CD14-positive monocyte (primary cell): ENCODE results near the gene RNF151. TPM values are rescaled to one million over a fixed set of nuclear protein-coding genes. Genes with fewer than 3 reads are reported as not detected.
A peak's percentile ranks its signal among the peaks of the same experiment; 100 is the strongest.

Source experiments
- DNase-seq, 3 donors: peaks; one replicate each; pipeline ENCODE4 v3.0.0-alpha.2; 2011 to 2022
- H2AFZ ChIP-seq: 2 replicates; pipeline ENCODE4 v1.6.0; 2012; ENCODE audit warnings: mild to moderate bottlenecking, low read depth, low read length, inconsistent platforms; ENCODE audit not compliant: insufficient read depth, poor library complexity, severe bottlenecking
- H3K27ac ChIP-seq, 2 donors: 1 replicate in 1 of 2; 2 replicates in 1 of 2; pipeline ENCODE4 v1.5.1; 2012 to 2013; ENCODE audit warnings: low read length in 2 of 2, control low read depth in 1 of 2, inconsistent platforms in 1 of 2, low read depth in 1 of 2, mild to moderate bottlenecking in 1 of 2
- H3K27me3 ChIP-seq, 2 donors: one replicate each; pipeline versions ENCODE4 v1.6.0 to v1.6.1; 2011 to 2013; ENCODE audit warnings: low read length in 2 of 2; ENCODE audit not compliant: control insufficient read depth in 2 of 2, insufficient read depth in 2 of 2
- H3K36me3 ChIP-seq, 2 donors: replicated peaks in 1 of 2; 1 replicate in 1 of 2; 2 replicates in 1 of 2; pipeline versions ENCODE4 v1.5.1 to v1.6.1; 2012 to 2013; ENCODE audit warnings: low read length in 2 of 2, control low read depth in 1 of 2, inconsistent platforms in 1 of 2, mild to moderate bottlenecking in 1 of 2; ENCODE audit not compliant: insufficient read depth in 2 of 2, control insufficient read depth in 1 of 2
- H3K4me1 ChIP-seq, 2 donors: 1 replicate in 1 of 2; 2 replicates in 1 of 2; pipeline versions ENCODE4 v1.5.1 to v1.6.1; 2012 to 2013; ENCODE audit warnings: low read length in 2 of 2, control low read depth in 1 of 2, inconsistent platforms in 1 of 2, mild to moderate bottlenecking in 1 of 2, moderate library complexity in 1 of 2; ENCODE audit not compliant: insufficient read depth in 2 of 2, control insufficient read depth in 1 of 2
- H3K4me2 ChIP-seq: replicated peaks from 2 replicates; pipeline ENCODE3; 2012; ENCODE audit warnings: low read length, moderate library complexity, mild to moderate bottlenecking; ENCODE audit not compliant: poor library complexity, severe bottlenecking; ENCODE audit errors: extremely low read depth
- H3K4me3 ChIP-seq, 3 experiments: fragments of 200-600 bp in 1 of 3; sonication (generic) in 1 of 3; replicated peaks in 1 of 3; 1 replicate in 2 of 3; 2 replicates in 1 of 3; pipeline ENCODE4 v1.5.1; 2011 to 2013; ENCODE audit warnings: low read length in 3 of 3, mild to moderate bottlenecking in 3 of 3, control low read depth in 2 of 3, low read depth in 2 of 3, inconsistent platforms in 1 of 3, moderate library complexity in 1 of 3
- H3K79me2 ChIP-seq: 2 replicates; pipeline ENCODE4 v1.6.0; 2012; ENCODE audit warnings: mild to moderate bottlenecking, control low read depth, inconsistent platforms, low read length, moderate library complexity; ENCODE audit not compliant: insufficient read depth
- H3K9ac ChIP-seq: 2 replicates; pipeline ENCODE4 v1.6.0; 2017; ENCODE audit warnings: low read length, mild to moderate bottlenecking; ENCODE audit not compliant: insufficient read depth, poor library complexity, severe bottlenecking
- H3K9me3 ChIP-seq, 2 donors: replicated peaks in 1 of 2; 1 replicate in 1 of 2; 2 replicates in 1 of 2; pipeline versions ENCODE4 v1.5.1 to v1.6.1; 2012 to 2013; ENCODE audit warnings: low read length in 2 of 2, control low read depth in 1 of 2; ENCODE audit not compliant: control insufficient read depth in 1 of 2, insufficient read depth in 1 of 2
- H4K20me1 ChIP-seq: 2 replicates; pipeline ENCODE4 v1.6.0; 2012; ENCODE audit warnings: mild to moderate bottlenecking, low read length, control low read depth, moderate library complexity; ENCODE audit not compliant: insufficient read depth
- H3K27ac Mint-ChIP-seq, 7 donors: one replicate each; pipeline ENCODE4 v1.8.0; 2020; ENCODE audit warnings: mild to moderate bottlenecking in 7 of 7, mixed read lengths in 7 of 7, moderate library complexity in 6 of 7, inconsistent platforms in 2 of 7
- H3K27me3 Mint-ChIP-seq, 3 donors: one replicate each; pipeline ENCODE4 v1.8.0; 2021 to 2022; ENCODE audit warnings: low read depth in 3 of 3, mild to moderate bottlenecking in 3 of 3, mixed read lengths in 3 of 3, moderate library complexity in 3 of 3, inconsistent platforms in 1 of 3
- H3K36me3 Mint-ChIP-seq, 2 donors: one replicate each; pipeline ENCODE4 v1.8.0; 2020; ENCODE audit warnings: mixed read lengths in 2 of 2, inconsistent platforms in 1 of 2, mild to moderate bottlenecking in 1 of 2
- H3K4me1 Mint-ChIP-seq: one replicate; pipeline ENCODE4 v1.8.0; 2020; ENCODE audit warnings: mild to moderate bottlenecking, mixed read lengths
- H3K4me3 Mint-ChIP-seq, 2 donors: one replicate each; pipeline ENCODE4 v1.8.0; 2020; ENCODE audit warnings: mild to moderate bottlenecking in 2 of 2, mixed read lengths in 2 of 2, moderate library complexity in 1 of 2
- H3K9me3 Mint-ChIP-seq, 7 donors: one replicate each; pipeline ENCODE4 v1.8.0; 2020 to 2022; ENCODE audit warnings: mixed read lengths in 7 of 7, mild to moderate bottlenecking in 6 of 7, moderate library complexity in 6 of 7, inconsistent platforms in 2 of 7
- CTCF ChIP-seq: fragments of 200-600 bp; IDR thresholded peaks from one replicate; pipeline ENCODE4 v1.8.0; 2022; ENCODE audit warnings: antibody characterized with exemption, mild to moderate bottlenecking
- WGBS: methylation state at CpG from one replicate; pipeline ENCODE4 v1.1.5; 2013; ENCODE audit warnings: missing lambda C conversion rate; ENCODE audit not compliant: insufficient coverage; 5-methylcytosine and 5-hydroxymethylcytosine counted together
- intact Hi-C, 2 donors: fragments of 100-400 bp; cut with micrococcal nuclease; formaldehyde crosslinking; loops; one replicate each; pipeline versions ENCODE4 v1.15.0 to v1.15.1; 2023
- polyA plus RNA-seq, 3 donors: library from polyadenylated mRNA; depleted of rRNA in 1 of 3; unstranded in 2 of 3; stranded (reverse) in 1 of 3; fragments of 300-500 nt in 2 of 3; fragments of >200 nt in 1 of 3; fragmentation: Illumina TruSeq in 2 of 3; gene quantifications; 1 replicate in 2 of 3; 2 replicates in 1 of 3; pipeline ENCODE4 v1.2.3, GENCODE V29; 2012 to 2021

Gene RNF151
- polyA plus RNA-seq, 3 donors = not detected

- H3K9me3 ChIP-seq = no peaks in the 10 kb centered on the region
- 94% methylated on average over 28 of the region's 28 CpGs for WGBS
- H3K27ac ChIP-seq = no peak overlapping the region
- H3K4me3 Mint-ChIP-seq = no peak overlapping the region
- no peak overlapping the region for H3K27ac Mint-ChIP-seq
- intact Hi-C loops = loop anchor here (10.0 kb wide), 2 partner anchors 245 to 255 kb away; partner anchors contain the start of gene ECI1 (in 1 of the 2)
- H3K27me3 Mint-ChIP-seq = no peaks in the 10 kb centered on the region
- no peak for TF ChIP-seq CTCF
- no peak overlapping the region for H2AFZ ChIP-seq
- H3K79me2 ChIP-seq = peaks cover 16% of the 10 kb centered on the region
- no peak for DNase-seq
- H3K36me3 Mint-ChIP-seq = peaks cover 47 to 61% of the 10 kb centered on the region in 2 donors
- H3K4me2 ChIP-seq = no peak overlapping the region
- no peaks in the 10 kb centered on the region for H3K27me3 ChIP-seq
- H3K4me1 Mint-ChIP-seq = peaks cover 7% of the 10 kb centered on the region
- peaks cover 6 to 13% of the 10 kb centered on the region in 2 donors for H3K4me1 ChIP-seq
- no peaks in the 10 kb centered on the region for H3K9me3 Mint-ChIP-seq
- no peak overlapping the region for H3K4me3 ChIP-seq
- H3K36me3 ChIP-seq = peaks cover 52 to 69% of the 10 kb centered on the region in 2 donors
- no peak overlapping the region for H3K9ac ChIP-seq
- H4K20me1 ChIP-seq = peaks cover 30% of the 10 kb centered on the region
These were observed 33.3 kb downstream of the RNF151 start for GRCh38 chr16:1999866-2000514.

GRCh38 chr16:2001035-2001434 lies 34.4 kb downstream of the RNF151 start:
- H3K4me3 Mint-ChIP-seq = no peak overlapping the region
- Histone ChIP-seq H3K4me3 (no peak overlapping the region), H3K79me2 (peaks cover 26% of the 10 kb centered on the region), H3K27me3 (no peaks in the 10 kb centered on the region), H4K20me1 (peaks cover 40% of the 10 kb centered on the region), H3K27ac (no peak overlapping the region), H3K36me3 (peaks cover 54 to 69% of the 10 kb centered on the region in 2 donors), H2AFZ (no peak overlapping the region), H3K4me1 (peaks cover 8 to 23% of the 10 kb centered on the region in 2 donors), H3K4me2 (no peak overlapping the region), H3K9ac (no peak overlapping the region), H3K9me3 (no peaks in the 10 kb centered on the region)
- peaks cover 0 to under 1% (median 0%) of the 10 kb centered on the region in 3 donors for H3K27me3 Mint-ChIP-seq
- peaks cover 17% of the 10 kb centered on the region for H3K4me1 Mint-ChIP-seq
- DNase-seq = no peak
- peaks cover 42 to 64% of the 10 kb centered on the region in 2 donors for H3K36me3 Mint-ChIP-seq
- peaks cover 0 to 2% (median 0%) of the 10 kb centered on the region in 7 donors for H3K9me3 Mint-ChIP-seq
- peak overlapping the region in 2 of 7 donors; percentile 63 to 67 for H3K27ac Mint-ChIP-seq
- intact Hi-C loops = loop anchor here (10.0 kb wide), 2 partner anchors 244 to 254 kb away; partner anchors contain the start of gene ECI1 (in 1 of the 2)
- over 99% methylated on average over 14 of the region's 19 CpGs for WGBS
- TF ChIP-seq CTCF = no peak
